DMS53 (cell line): ENCODE data around the gene ZNF664.
A peak's percentile ranks its signal among the peaks of the same experiment; 100 is the strongest.

Experiments
- DNase-seq: peaks from one replicate; lab custom pipeline; 2025; lab: John Stamatoyannopoulos, UW

The ZNF664 gene

GRCh38 chr12:124034297-124034696 is 61.3 kb downstream of the ZNF664 start:
- DNase-seq: no peak

DNA sequence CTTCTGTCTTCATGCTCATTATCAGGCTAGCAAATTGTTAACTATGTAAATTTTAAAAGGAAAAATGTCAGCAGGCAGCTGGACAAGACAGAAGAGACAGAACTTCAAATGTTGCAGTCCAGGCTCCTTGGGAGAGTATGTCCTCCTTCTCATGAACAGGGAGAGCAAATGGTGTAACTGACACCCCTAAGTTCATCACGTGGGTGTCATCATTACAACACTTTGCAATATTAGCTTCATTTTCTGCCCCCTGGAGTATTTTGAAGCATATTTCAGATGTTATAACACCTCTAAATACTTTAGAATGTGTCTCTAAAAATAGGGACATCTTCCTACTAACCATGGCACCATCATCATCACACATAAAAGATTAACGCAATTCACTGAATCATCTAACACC is 62.1 kb downstream of the ZNF664 start:
- no peak for DNase-seq

GRCh38 chr12:124036171-124036598 is 63.2 kb downstream of the ZNF664 start:
- DNase-seq: no peak

DNA sequence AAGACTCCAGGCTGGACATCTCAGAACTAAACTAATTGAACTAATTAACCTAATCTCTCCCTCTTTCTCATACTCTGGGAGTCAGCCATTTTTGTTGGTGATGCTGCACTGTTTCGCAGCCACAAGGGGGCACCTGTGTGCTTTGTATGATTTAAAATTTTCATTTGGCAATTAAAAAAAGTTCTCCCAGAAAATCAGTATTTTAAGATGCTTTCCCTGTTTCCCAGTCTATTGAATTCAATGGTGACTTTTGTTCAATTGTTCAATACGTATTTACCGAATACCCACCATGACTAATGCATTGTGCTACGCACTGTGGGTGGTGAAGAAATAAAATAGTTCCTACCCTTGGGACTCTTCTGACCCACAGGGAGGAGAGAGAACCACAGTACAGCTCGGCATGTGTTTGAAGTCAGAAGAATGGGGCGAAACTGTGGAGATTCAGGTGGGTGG is 63.7 kb downstream of the ZNF664 start:
- peak; percentile 52 for DNase-seq

- no peak for DNase-seq
These were observed 64.3 kb downstream of the ZNF664 start for GRCh38 chr12:124037331-124037730.

- no peak for DNase-seq
These were observed 66.3 kb downstream of the ZNF664 start for GRCh38 chr12:124039276-124039675.

- DNase-seq: no peak
These were observed 67.3 kb downstream of the ZNF664 start for GRCh38 chr12:124040291-124040690.

DNA sequence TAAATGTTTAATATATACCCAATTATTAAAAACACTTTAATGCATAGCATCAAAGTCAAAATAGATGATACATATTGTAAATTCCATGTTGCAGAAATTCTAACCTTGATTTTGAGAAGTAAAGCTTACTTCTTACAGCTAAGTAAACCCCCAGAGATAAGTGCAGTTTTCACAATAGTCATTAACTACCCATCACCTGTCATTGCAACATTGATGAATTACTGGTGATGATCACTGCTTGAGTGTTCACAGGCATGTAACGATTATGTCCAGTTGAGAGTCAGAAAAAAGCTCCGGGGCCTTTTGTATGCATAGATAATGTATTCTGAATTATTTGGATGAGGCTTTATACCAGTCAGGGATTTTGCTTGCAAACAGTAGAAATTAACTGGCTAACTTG is 67.7 kb downstream of the ZNF664 start:
- DNase-seq: no peak

GRCh38 chr12:124041907-124042306 is 68.9 kb downstream of the ZNF664 start:
- no peak for DNase-seq

DNA sequence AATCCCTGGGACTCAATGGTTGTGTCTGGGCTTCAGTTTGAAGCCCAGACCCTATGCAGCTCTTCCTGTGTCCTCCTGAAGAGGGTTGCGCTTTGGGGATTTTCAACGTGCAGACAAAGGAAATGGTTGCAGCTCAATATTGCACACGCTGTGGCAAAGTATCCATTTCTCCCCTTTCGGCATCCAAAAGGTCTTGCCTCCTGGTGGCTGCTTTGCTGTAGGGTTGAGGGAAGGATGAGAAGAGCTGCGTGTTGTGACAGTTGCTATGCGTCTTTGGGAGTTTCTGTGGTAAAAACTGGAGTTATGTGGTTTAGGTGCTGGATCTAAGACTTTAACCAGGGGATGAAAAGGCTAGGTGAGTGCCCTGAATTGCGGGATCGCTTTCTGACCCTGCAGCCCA is 71.0 kb downstream of the ZNF664 start:
- no peak for DNase-seq

GRCh38 chr12:124044809-124045321 is 71.8 kb downstream of the ZNF664 start:
- DNase-seq: no peak

DNA sequence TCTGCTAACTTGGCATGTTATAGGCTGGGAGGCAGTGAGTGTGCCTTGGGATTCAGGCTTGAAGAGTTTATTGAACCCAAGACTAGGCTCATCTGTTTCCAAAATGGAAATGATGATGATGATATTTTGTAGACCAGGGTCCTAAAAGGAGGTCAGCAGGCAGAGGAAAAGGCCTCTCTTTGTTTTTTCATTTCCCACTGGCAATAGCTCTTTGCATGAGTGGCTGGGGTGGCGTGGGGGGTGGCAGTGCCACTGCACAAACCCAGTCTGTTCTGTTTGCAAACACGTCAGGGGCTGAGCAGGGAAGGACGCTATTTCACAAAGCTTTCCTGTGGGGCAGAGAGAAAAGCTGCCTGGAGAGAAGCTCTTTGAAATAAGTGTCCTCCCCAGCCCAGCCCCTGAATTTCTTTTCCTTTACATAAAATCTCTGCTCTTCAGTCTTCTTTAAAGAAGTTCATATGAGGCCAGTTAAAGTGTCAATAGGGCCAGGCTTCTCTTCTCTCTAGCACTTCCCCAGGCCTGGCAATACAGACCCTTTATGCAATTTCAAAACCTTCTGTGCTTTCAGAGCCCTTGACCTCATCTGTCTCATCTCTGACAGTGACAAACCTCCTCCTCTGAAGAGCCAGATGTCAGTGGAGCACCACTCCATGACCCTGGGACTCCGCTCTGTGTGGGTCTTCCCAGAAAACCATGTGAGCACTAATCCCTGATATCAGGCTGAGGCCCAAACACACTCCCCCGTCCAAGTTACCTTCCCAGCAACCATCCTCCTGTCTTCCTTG is 72.8 kb downstream of the ZNF664 start:
- DNase-seq: no peak

GRCh38 chr12:124046456-124046740 is 73.4 kb downstream of the ZNF664 start:
- no peak for DNase-seq

DNA sequence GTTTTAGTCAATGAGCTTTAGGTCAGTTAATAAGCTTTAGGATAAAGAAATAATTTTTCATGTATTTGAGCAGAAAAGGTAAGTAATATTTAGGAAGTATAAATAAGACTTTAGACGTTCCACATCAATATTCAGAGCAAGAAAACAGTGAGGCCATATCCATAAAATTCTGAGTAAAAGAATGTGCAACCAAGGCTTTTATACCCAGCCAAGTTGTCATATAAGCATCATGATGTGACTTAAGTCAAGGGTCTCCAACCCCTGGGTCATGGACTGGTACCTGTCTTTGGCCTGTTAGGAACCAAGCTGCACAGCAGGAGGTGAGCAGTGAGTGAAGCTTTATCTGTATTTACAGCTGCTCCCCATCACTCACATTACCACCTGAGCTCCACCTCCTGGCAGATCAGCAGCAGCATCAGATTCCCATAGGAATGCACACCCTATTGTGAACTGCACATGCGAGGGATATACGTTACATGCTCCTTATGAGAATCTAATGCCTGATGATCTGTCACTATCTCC is 74.1 kb downstream of the ZNF664 start:
- no peak for DNase-seq

GRCh38 chr12:124049451-124050094 is 76.6 kb downstream of the ZNF664 start:
- DNase-seq: no peak

DNA sequence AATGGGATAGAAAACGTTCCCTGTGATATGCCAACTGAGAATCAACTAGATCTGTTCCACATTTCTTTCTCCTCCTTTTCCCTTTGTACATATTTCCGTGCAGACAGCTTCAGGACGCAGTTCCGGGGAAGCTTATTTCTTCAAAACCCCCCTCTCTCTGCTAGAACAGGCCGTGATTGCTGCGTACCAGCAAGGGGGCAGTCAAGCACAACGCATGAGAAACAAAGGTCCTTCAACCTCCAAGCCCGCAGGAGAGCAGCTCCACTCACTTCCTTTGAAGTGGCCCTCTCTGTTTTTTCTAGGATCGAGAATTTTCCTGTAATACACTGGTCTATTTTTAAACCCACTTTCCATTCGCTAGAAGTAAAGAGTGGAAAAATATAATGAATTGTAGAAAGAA is 80.8 kb downstream of the ZNF664 start:
- peak; percentile 62 for DNase-seq

DNA sequence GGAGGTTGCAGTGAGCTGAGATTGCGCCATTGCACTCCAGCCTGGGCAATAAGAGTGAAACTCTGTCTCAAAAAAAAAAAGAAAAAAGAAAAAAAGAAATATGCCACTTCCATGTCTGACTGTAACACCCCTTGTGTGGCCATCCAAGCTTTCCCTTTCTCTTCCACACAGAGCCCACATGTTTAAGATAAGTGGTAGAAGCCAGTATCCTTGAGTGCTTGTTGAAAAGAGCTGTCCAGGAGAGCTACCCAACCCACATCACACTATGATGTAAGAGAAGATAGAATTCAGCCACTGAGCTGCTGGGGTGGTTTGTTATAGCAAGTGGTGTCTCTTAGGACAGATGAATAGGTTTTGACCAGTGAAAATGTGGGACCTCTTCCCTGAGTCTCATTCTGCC is 82.1 kb downstream of the ZNF664 start:
- no peak for DNase-seq

DNA sequence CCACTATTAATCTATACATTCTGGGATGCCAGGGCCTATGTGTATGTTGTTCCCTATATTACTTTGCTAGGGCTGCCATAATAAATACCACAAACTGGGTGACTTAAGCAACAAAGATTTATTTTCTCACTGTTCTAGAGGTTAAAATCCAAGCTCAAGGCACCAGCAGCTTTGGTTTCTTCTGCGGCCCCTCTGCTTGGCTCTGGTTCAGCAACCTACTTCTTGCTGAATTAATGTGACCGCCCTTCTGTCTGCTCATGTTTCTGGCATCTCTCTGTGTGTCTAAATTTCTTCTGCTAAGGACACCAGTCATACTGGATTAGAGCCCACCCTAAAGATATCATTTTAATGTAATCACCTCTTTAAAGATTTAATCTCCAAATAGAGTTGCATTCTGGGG is 84.7 kb downstream of the ZNF664 start:
- DNase-seq: no peak

DNA sequence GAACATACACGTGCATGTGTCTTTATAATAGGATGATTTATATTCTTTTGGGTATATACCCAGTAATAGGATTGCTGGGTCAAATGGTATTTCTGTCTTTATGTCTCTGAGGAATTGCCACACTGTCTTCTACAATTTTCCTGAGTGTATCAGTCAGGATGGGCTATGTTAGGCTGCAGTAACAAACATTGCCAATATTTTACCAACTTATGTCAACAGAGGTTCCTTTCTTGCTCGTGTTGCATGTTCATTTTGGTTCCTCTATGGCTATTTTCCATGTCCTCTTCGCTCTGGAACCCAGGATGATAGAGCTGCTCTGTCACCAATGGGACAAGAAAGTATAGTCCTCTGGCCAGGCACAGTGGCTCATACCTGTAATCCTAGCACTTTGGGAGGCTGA is 86.7 kb downstream of the ZNF664 start:
- no peak for DNase-seq
